ENCODE measurements around the gene IRAK2. TPM values are rescaled to one million over a fixed set of nuclear protein-coding genes. Genes with fewer than 3 reads are reported as not detected.
A peak's percentile ranks its signal among the peaks of the same experiment; 100 is the strongest.

The IRAK2 gene
- total and polyA plus RNA-seq, 3 experiments from 2014 or later: 5.0 to 10.3 (median 5.1) TPM

DNA sequence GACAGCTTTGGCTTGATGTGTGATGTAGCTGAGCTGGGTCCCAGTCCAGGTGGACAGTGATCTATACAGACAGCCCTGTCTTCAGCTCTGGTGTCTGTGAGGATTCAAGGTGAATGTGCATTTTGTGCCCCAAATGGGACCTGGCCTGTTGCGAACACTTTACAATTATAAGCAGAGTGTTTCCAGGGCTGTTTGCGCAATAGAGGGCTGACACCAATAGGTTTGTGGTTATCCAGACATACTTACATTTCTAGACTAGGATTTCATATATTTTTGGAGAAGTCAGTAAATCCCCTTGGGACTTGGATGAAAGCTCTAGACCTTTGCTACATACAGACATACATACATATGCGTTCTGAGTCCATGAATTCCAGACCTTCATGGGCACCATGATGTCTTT, 79.3 kb downstream of the IRAK2 start:
- Histone ChIP-seq H3K4me1 (ENCODE audit: insufficient read depth, low read length) (peaks cover 36% of the 10 kb centered on the region), H3K9me3 (ENCODE audit: low read length) (no peaks in the 10 kb centered on the region), H3K4me3 (ENCODE audit: low read length) (no peak overlapping the region), H3K27me3 (ENCODE audit: insufficient read depth, low read length, poor library complexity, severe bottlenecking) (no peaks in the 10 kb centered on the region), H3K27ac (ENCODE audit: low read depth, low read length) (no peak overlapping the region), H3K36me3 (ENCODE audit: insufficient read depth, low read length) (no peaks in the 10 kb centered on the region)
- Mint-ChIP-seq H3K4me1 (peaks cover 43 to 56% (median 50%) of the 10 kb centered on the region in 3 donors), H3K36me3 (peaks cover 7 to 20% (median 19%) of the 10 kb centered on the region in 3 donors), H3K27ac (peak overlapping the region in 5 of 8 donors; percentile 12 to 92 (median 48)), H3K4me3 (no peak overlapping the region), H3K9me3 (peaks cover 4 to 17% (median 13%) of the 10 kb centered on the region in 5 donors), H3K27me3 (no peaks in the 10 kb centered on the region)
- ChIA-PET CTCF (no interaction called here), POLR2A (no interaction called here)
- no peak for DNase-seq

DNA sequence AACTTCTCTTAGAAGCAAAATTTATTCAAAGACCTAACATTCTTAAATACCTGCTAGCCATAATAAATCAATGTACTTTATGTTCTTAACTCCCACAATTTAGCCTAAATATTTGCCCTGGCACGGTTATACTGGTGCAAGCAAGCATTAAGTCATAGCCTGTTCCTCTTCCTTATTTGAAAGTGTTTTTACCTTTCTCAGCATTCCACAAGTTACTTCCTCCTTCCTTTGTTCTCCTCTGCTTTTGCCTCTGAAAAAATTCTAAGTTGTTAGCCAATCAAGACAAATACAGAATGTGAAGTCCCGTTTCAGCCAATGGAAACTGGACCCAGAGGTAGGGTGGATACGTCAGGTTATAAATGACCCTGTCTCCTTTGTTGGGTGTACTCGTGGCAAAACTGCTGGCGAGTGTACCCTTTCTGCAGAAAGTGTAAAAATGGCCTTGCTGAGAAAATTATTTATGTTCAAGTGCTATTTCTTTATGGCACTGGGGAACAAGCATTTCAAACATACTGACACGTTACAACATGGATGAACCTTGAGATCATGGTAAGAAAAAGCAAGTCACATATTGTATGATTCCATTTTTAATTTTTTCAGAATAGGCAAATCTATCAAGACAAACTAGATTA, 80.5 kb downstream of the IRAK2 start:
- Histone ChIP-seq H3K4me3 (ENCODE audit: low read length) (no peak overlapping the region), H3K4me1 (ENCODE audit: insufficient read depth, low read length) (peaks cover 43% of the 10 kb centered on the region), H3K27ac (ENCODE audit: low read depth, low read length) (no peak overlapping the region), H3K36me3 (ENCODE audit: insufficient read depth, low read length) (no peaks in the 10 kb centered on the region), H3K27me3 (ENCODE audit: insufficient read depth, low read length, poor library complexity, severe bottlenecking) (no peaks in the 10 kb centered on the region), H3K9me3 (ENCODE audit: low read length) (no peaks in the 10 kb centered on the region)
- Mint-ChIP-seq H3K27ac (no peak overlapping the region), H3K27me3 (no peaks in the 10 kb centered on the region), H3K4me1 (peaks cover 47 to 57% (median 51%) of the 10 kb centered on the region in 3 donors), H3K9me3 (peaks cover 4 to 17% (median 13%) of the 10 kb centered on the region in 5 donors), H3K36me3 (peaks cover 4 to 25% (median 19%) of the 10 kb centered on the region in 3 donors), H3K4me3 (no peak overlapping the region)
- DNase-seq: no peak
- ChIA-PET CTCF (no interaction called here), POLR2A (no interaction called here)

DNA sequence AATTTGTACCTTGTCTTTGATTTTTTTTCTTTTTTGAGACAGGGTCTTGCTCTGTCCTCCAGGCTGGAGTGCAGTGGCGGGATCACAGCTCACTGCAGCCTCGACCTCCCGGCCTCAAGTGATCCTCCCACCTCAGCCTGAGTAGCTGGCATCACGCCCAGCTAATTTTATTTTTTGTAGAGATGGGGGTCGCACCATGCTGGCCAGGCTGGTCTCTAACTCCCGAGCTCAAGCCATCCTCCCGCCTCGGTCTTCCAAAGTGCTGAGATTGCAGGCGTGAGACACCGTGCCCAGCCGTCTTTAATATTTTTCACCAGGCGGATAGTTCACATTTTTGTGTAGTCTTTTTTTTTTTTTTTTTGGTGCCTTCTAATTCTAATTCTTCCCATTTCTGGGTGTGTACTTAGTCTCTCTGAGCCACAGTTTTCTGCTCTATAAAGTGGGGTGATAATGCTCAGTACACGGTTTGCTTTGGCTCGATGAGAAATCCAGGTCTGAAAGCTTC, 83.0 kb downstream of the IRAK2 start:
- peaks cover 10 to 41% (median 23%) of the 10 kb centered on the region in 3 donors for H3K36me3 Mint-ChIP-seq
- no peaks in the 10 kb centered on the region for H3K27me3 Mint-ChIP-seq
- POLR2A ChIA-PET: interaction anchor here (0.7 to 2.0 kb wide), 9 partner anchors 9 to 455 kb away, joined by 3 to 9 read pairs (median 5); partner anchors contain the start of genes ARPC4, CRELD1, FANCD2 and TADA3
- peak overlapping the region; percentile 29 for H3K27ac ChIP-seq (ENCODE audit: low read depth, low read length)
- DNase-seq: no peak
- H3K9me3 ChIP-seq (ENCODE audit: low read length): no peaks in the 10 kb centered on the region
- H3K36me3 ChIP-seq (ENCODE audit: insufficient read depth, low read length): peaks cover 8% of the 10 kb centered on the region
- H3K27ac Mint-ChIP-seq: peak overlapping the region; percentile 51 to 99 (median 94)
- no peaks in the 10 kb centered on the region for H3K27me3 ChIP-seq (ENCODE audit: insufficient read depth, low read length, poor library complexity, severe bottlenecking)
- peaks cover 49 to 62% (median 52%) of the 10 kb centered on the region in 3 donors for H3K4me1 Mint-ChIP-seq
- peaks cover 4 to 17% (median 13%) of the 10 kb centered on the region in 5 donors for H3K9me3 Mint-ChIP-seq
- H3K4me3 Mint-ChIP-seq: peak overlapping the region; percentile 85 to 100 (median 90)
- peak overlapping the region; percentile 89 for H3K4me3 ChIP-seq (ENCODE audit: low read length)
- H3K4me1 ChIP-seq (ENCODE audit: insufficient read depth, low read length): peaks cover 37% of the 10 kb centered on the region
- CTCF ChIA-PET: interaction anchor here (0.7 to 1.9 kb wide), 8 partner anchors 10 to 856 kb away, joined by 3 to 12 read pairs (median 4); partner anchors contain the start of gene CRELD1

DNA sequence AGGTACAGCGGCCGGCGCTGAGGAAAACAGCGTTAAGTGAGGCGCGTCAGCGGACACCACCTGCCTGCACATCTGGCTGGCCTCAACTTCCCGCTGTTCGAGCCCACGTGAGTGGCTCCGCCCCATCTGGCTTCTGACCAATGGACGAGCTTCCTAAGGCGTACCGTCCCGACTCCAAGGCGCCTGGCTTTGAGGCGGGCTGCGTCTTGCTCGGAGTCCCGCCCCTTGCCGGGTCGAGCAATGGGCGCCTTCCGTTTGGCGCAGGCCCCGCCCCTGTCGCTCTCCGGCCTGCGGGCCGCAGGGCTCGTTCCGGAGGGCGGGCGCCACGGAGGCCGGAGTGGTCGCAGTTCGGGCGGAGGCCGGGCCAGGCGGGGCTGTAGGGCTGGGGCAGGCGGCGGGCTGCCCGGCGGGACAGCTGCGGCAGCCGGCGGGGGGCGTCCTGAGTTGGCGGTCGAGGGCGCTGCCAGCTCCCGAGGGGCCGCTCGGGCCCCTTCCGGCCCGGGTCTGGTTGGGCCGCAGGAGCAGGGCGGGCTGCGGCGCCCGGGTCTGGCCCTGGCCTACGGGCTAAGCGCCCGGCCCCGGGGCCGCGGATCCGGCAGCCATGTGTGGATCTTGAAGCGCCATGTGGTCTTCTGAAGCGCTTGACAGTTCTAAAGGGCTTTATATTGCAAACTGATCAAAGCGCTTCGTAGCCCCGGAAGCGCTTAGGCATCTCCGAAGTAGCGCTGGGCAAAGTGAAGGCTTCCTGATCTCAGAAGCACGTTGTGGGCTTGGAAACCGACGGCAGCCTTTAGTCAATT, 83.7 kb downstream of the IRAK2 start, which contains the start of gene TATDN2:
Gene TATDN2, plus strand, starts transcription at position 276 of the 800 bp plus-strand sequence. CDS start 742 bp downstream, outside the sequence.
- peak within 1 kb of the TSS; percentile 98 to 100 (median 99) for H3K4me3 Mint-ChIP-seq
- H3K9me3 Mint-ChIP-seq: peaks cover 4 to 17% (median 13%) of the 10 kb centered on the region in 5 donors
- H3K27ac Mint-ChIP-seq: peak within 1 kb of the TSS; percentile 85 to 99 (median 97)
- no peaks in the 10 kb centered on the region for H3K27me3 ChIP-seq (ENCODE audit: insufficient read depth, low read length, poor library complexity, severe bottlenecking)
- CTCF ChIA-PET: interaction anchor here (1.0 to 1.9 kb wide), 6 partner anchors 10 to 315 kb away, joined by 3 to 12 read pairs (median 6); partner anchors contain the start of gene CRELD1
- H3K4me1 ChIP-seq (ENCODE audit: insufficient read depth, low read length): peaks cover 30% of the 10 kb centered on the region
- H3K36me3 Mint-ChIP-seq: peaks cover 12 to 48% (median 23%) of the 10 kb centered on the region in 3 donors
- H3K36me3 ChIP-seq (ENCODE audit: insufficient read depth, low read length): peaks cover 12% of the 10 kb centered on the region
- peaks cover 47 to 62% (median 51%) of the 10 kb centered on the region in 3 donors for H3K4me1 Mint-ChIP-seq
- POLR2A ChIA-PET: interaction anchor here (0.7 to 2.0 kb wide), 10 partner anchors 10 to 456 kb away, joined by 3 to 9 read pairs (median 5); partner anchors contain the start of genes ARPC4, CRELD1, FANCD2 and TADA3
- no peaks in the 10 kb centered on the region for H3K27me3 Mint-ChIP-seq
- H3K4me3 ChIP-seq (ENCODE audit: low read length): peak within 1 kb of the TSS; percentile 89
- H3K27ac ChIP-seq (ENCODE audit: low read depth, low read length): peak within 1 kb of the TSS; percentile 83
- H3K9me3 ChIP-seq (ENCODE audit: low read length): no peaks in the 10 kb centered on the region
- peak; percentile 87 to 95 (median 91) for DNase-seq

DNA sequence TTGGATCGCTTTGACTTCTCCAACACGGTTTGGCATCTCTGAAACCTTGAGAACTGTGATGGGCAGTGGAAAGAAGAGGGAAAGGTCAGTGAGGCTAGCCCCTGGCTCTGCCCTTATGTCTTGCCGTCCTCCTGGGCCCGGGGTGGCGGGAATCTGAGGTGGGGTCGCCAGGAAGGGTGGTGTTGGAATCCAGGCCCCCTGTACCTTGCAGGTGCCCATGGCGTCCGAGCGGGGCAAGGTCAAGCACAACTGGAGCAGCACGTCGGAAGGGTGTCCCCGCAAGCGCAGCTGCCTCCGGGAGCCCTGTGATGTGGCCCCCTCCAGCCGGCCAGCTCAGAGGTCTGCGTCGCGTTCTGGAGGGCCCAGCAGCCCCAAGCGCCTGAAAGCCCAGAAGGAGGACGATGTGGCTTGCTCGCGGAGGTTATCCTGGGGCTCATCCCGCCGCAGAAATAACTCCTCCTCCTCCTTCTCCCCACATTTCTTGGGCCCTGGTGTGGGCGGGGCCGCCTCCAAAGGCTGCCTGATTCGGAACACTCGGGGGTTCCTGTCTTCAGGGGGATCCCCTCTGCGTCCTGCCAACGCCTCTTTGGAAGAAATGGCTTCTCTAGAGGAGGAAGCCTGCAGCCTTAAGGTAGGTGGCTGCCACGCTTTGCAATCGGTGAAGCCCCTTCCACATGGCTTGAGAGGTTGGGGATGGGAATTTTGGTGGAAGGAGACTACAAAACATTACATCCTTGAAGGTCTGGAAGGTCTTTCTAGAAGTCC, 84.4 kb downstream of the IRAK2 start:
- Mint-ChIP-seq H3K9me3 (peaks cover 4 to 17% (median 13%) of the 10 kb centered on the region in 5 donors), H3K4me1 (peaks cover 49 to 63% (median 52%) of the 10 kb centered on the region in 3 donors)
- DNase-seq: peak; percentile 34 to 66 (median 45)

DNA sequence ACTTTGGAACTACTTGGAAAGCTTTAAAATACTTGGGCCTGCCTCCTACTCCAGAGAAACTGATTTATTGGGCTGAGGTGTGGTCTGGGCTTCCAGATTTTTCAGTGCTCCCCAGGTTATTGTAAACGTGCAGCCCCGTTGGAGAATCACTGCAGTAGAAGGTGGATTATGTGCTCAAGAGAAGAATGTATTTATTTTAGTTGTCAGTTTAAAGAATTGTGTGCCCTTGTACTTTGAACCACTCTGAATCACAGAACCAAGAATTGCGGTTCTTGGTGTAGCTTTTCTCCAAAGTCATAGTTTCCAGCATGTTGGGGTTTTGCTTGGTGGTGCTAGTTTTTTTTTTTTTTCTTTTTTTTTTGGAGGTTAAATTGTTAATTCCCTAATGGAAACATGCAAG, 85.1 kb downstream of the IRAK2 start:
- DNase-seq: no peak
- H3K4me3 Mint-ChIP-seq: peak overlapping the region; percentile 98 to 100 (median 99)
- CTCF ChIA-PET: interaction anchor here (0.6 to 1.6 kb wide), 3 partner anchors 14 to 65 kb away, joined by 3 to 8 read pairs (median 5); no protein-coding TSS in a partner anchor
- Histone ChIP-seq H3K4me3 (ENCODE audit: low read length) (peak overlapping the region; percentile 89), H3K27me3 (ENCODE audit: insufficient read depth, low read length, poor library complexity, severe bottlenecking) (no peaks in the 10 kb centered on the region), H3K4me1 (ENCODE audit: insufficient read depth, low read length) (peaks cover 39% of the 10 kb centered on the region), H3K9me3 (ENCODE audit: low read length) (no peaks in the 10 kb centered on the region), H3K36me3 (ENCODE audit: insufficient read depth, low read length) (peaks cover 12% of the 10 kb centered on the region), H3K27ac (ENCODE audit: low read depth, low read length) (peak overlapping the region; percentile 83)
- H3K4me1 Mint-ChIP-seq: peaks cover 55 to 69% (median 58%) of the 10 kb centered on the region in 3 donors
- POLR2A ChIA-PET: no interaction called here
- H3K36me3 Mint-ChIP-seq: peaks cover 12 to 58% (median 17%) of the 10 kb centered on the region in 3 donors
- H3K9me3 Mint-ChIP-seq: peaks cover 3 to 13% (median 11%) of the 10 kb centered on the region in 5 donors
- peak overlapping the region; percentile 85 to 97 (median 96) for H3K27ac Mint-ChIP-seq
- H3K27me3 Mint-ChIP-seq: no peaks in the 10 kb centered on the region

More for the DNA sequence above, 84.4 kb downstream of the IRAK2 start:
- Mint-ChIP-seq H3K27ac (peak overlapping the region; percentile 85 to 98 (median 97)), H3K4me3 (peak overlapping the region; percentile 98 to 100 (median 99)), H3K27me3 (no peaks in the 10 kb centered on the region), H3K36me3 (peaks cover 12 to 55% (median 23%) of the 10 kb centered on the region in 3 donors)
- Histone ChIP-seq H3K36me3 (ENCODE audit: insufficient read depth, low read length) (peaks cover 12% of the 10 kb centered on the region), H3K27ac (ENCODE audit: low read depth, low read length) (peak overlapping the region; percentile 83), H3K27me3 (ENCODE audit: insufficient read depth, low read length, poor library complexity, severe bottlenecking) (no peaks in the 10 kb centered on the region), H3K4me3 (ENCODE audit: low read length) (peak overlapping the region; percentile 89), H3K4me1 (ENCODE audit: insufficient read depth, low read length) (peaks cover 33% of the 10 kb centered on the region), H3K9me3 (ENCODE audit: low read length) (no peaks in the 10 kb centered on the region)
- POLR2A ChIA-PET: interaction anchor here (0.7 to 2.0 kb wide), 4 partner anchors 15 to 223 kb away, joined by 3 to 9 read pairs (median 6); partner anchors contain the start of genes FANCD2 and VHL
- CTCF ChIA-PET: interaction anchor here (1.5 to 1.9 kb wide), 4 partner anchors 12 to 84 kb away, joined by 3 to 12 read pairs (median 8); no protein-coding TSS in a partner anchor

DNA sequence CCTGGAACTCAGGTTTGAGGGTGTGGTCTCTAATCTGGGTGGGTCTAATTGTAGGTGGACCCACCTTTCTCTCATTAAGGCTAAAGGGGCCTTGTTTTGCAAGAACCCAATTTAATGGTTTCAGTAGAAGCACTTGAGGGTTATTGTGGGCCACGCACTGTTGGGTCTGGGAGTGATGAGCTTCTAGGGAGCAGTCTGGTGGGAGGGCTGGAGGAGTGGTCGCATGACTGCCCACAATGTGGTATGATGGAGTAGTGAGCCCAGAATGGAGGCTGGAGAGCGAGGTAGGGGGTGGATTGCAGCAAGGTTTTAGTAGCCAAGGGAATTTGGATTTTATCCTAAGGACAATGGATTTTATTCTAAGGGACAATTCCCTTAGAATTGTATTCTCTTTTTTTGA, 86.3 kb downstream of the IRAK2 start:
- DNase-seq: no peak
- H3K9me3 ChIP-seq (ENCODE audit: low read length): no peaks in the 10 kb centered on the region
- Mint-ChIP-seq H3K36me3 (peaks cover 6 to 65% (median 10%) of the 10 kb centered on the region in 3 donors), H3K27ac (peak overlapping the region; percentile 26 to 97 (median 92)), H3K4me1 (peaks cover 64 to 81% (median 69%) of the 10 kb centered on the region in 3 donors), H3K9me3 (peaks cover 3 to 6% (median 4%) of the 10 kb centered on the region in 5 donors), H3K4me3 (peak overlapping the region; percentile 98 to 100 (median 99)), H3K27me3 (no peaks in the 10 kb centered on the region)
- no peaks in the 10 kb centered on the region for H3K27me3 ChIP-seq (ENCODE audit: insufficient read depth, low read length, poor library complexity, severe bottlenecking)
- H3K27ac ChIP-seq (ENCODE audit: low read depth, low read length): no peak overlapping the region
- POLR2A ChIA-PET: no interaction called here
- peaks cover 47% of the 10 kb centered on the region for H3K4me1 ChIP-seq (ENCODE audit: insufficient read depth, low read length)
- H3K36me3 ChIP-seq (ENCODE audit: insufficient read depth, low read length): peaks cover 12% of the 10 kb centered on the region
- CTCF ChIA-PET: interaction anchor here (1.3 to 1.6 kb wide), 2 partner anchors 13 to 14 kb away, joined by 5 to 8 read pairs; no protein-coding TSS in a partner anchor
- H3K4me3 ChIP-seq (ENCODE audit: low read length): peak overlapping the region; percentile 89
